SK-N-SH treated with all-trans-retinoic acid at 6 μM for 48 hours (cell line): ENCODE data around the gene CCDC107.
"Not testable (repeated sequence)": the region's sequence is repeated elsewhere in the genome, so short reads cannot be mapped to it uniquely, and the experiment has no call there.

Experiments
- GLIS3 ChIP-seq: fragments of 250-450 bp; sonication (Bioruptor Pico); IDR thresholded peaks from 2 replicates; pipeline ENCODE4 v1.5.0; 2020; ENCODE audit warnings: mild to moderate bottlenecking, moderate library complexity
- TOX ChIP-seq: fragments of 250-450 bp; sonication (Bioruptor Pico); IDR thresholded peaks from 2 replicates; pipeline ENCODE4 v1.8.0; 2021; ENCODE audit warnings: mild to moderate bottlenecking, moderate library complexity, borderline replicate concordance
- ZFP30 ChIP-seq: fragments of 450-650 bp; formaldehyde crosslinking; IDR thresholded peaks from 2 replicates; pipeline ENCODE4 v1.5.0; 2022; ENCODE audit warnings: mild to moderate bottlenecking, moderate library complexity
- ZNF565 ChIP-seq: fragments of 450-650 bp; formaldehyde crosslinking; conservative IDR thresholded peaks from 2 replicates; pipeline ENCODE4 v1.5.0; 2020; ENCODE audit warnings: low read depth, mild to moderate bottlenecking, moderate library complexity
- TF ChIP-seq, protein P1 (sequence below): fragments of 250-450 bp; sonication (Bioruptor Pico); IDR thresholded peaks from 2 replicates; pipeline ENCODE4 v1.5.1; 2020; ENCODE audit warnings: low read depth, mild to moderate bottlenecking, moderate library complexity

DNA sequence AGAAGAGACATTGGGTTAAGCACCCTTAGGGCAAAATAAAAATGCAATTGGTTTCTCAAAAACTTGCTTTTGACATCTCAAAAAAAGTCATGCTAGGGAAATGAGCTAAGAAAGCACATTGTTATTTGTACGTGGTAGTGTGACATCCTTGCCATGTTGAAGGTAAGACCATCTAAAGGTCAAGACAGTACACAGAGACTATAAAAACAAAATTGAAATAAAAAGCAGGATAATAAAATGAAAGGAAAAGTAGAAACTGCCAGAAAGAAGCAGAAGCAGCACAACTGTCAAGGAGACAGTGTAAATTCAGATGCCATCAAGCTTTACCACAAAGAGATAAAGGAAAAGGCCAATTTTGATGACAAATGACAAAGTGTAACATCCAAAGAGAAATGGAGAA, 18.9 kb upstream of the CCDC107 start:
- TF ChIP-seq, protein P1, sequence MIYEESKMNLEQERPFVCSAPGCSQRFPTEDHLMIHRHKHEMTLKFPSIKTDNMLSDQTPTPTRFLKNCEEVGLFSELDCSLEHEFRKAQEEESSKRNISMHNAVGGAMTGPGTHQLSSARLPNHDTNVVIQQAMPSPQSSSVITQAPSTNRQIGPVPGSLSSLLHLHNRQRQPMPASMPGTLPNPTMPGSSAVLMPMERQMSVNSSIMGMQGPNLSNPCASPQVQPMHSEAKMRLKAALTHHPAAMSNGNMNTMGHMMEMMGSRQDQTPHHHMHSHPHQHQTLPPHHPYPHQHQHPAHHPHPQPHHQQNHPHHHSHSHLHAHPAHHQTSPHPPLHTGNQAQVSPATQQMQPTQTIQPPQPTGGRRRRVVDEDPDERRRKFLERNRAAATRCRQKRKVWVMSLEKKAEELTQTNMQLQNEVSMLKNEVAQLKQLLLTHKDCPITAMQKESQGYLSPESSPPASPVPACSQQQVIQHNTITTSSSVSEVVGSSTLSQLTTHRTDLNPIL (CRISPR knock-in tag): not testable (repeated sequence)
- not testable (repeated sequence) for TF ChIP-seq ZNF565, GLIS3, TOX, ZFP30 (CRISPR knock-in tag)
